Measurements from ENCODE around the gene LGMN. TPM values are rescaled to one million over a fixed set of nuclear protein-coding genes. Genes with fewer than 3 reads are reported as not detected.

LGMN gene
- polyA plus RNA-seq, 1 experiment = 112 TPM

GRCh38 chr14:92740440-92740839, 8.0 kb downstream of the LGMN start:
- TF ChIP-seq, protein P1, sequence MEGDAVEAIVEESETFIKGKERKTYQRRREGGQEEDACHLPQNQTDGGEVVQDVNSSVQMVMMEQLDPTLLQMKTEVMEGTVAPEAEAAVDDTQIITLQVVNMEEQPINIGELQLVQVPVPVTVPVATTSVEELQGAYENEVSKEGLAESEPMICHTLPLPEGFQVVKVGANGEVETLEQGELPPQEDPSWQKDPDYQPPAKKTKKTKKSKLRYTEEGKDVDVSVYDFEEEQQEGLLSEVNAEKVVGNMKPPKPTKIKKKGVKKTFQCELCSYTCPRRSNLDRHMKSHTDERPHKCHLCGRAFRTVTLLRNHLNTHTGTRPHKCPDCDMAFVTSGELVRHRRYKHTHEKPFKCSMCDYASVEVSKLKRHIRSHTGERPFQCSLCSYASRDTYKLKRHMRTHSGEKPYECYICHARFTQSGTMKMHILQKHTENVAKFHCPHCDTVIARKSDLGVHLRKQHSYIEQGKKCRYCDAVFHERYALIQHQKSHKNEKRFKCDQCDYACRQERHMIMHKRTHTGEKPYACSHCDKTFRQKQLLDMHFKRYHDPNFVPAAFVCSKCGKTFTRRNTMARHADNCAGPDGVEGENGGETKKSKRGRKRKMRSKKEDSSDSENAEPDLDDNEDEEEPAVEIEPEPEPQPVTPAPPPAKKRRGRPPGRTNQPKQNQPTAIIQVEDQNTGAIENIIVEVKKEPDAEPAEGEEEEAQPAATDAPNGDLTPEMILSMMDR (IDR thresholded peaks at IDR 0.05; ENCODE audit: insufficient read depth, low read depth, low read length) = no peak
- POLR2A ChIA-PET = no interaction called here
- Histone ChIP-seq H3K36me3 (ENCODE audit: control insufficient read depth, insufficient read depth, low read length) (peaks cover 1% of the 10 kb centered on the region; the same call in 1 of the 2 replicates), H3K27me3 (ENCODE audit: control insufficient read depth, insufficient read depth, low read length) (no peaks in the 10 kb centered on the region), H3K4me3 (ENCODE audit: low read depth, low read length) (no peak overlapping the region)
- CTCF ChIA-PET = interaction anchor here (0.9 kb wide), 1 partner anchor 15 kb away, joined by 3 read pairs; no protein-coding TSS in a partner anchor
- no peak for DNase-seq (ENCODE audit: low read depth)

GRCh38 chr14:92737619-92738188, 10.7 kb downstream of the LGMN start:
- H3K27me3 ChIP-seq (ENCODE audit: control insufficient read depth, insufficient read depth, low read length) = no peaks in the 10 kb centered on the region
- CTCF ChIA-PET = no interaction called here
- TF ChIP-seq, protein P1 (IDR thresholded peaks at IDR 0.05; ENCODE audit: insufficient read depth, low read depth, low read length) = no peak
- H3K36me3 ChIP-seq (ENCODE audit: control insufficient read depth, insufficient read depth, low read length) = peaks cover 1% of the 10 kb centered on the region; the same call in 1 of the 2 replicates
- no peak overlapping the region for H3K4me3 ChIP-seq (ENCODE audit: low read depth, low read length)
- DNase-seq (ENCODE audit: low read depth) = no peak
- POLR2A ChIA-PET = no interaction called here

GRCh38 chr14:92737206-92737605, 11.2 kb downstream of the LGMN start:
- POLR2A ChIA-PET = no interaction called here
- TF ChIP-seq, protein P1 (IDR thresholded peaks at IDR 0.05; ENCODE audit: insufficient read depth, low read depth, low read length) = no peak

GRCh38 chr14:92735344-92735743, 13.1 kb downstream of the LGMN start:
- TF ChIP-seq, protein P1 (IDR thresholded peaks at IDR 0.05; ENCODE audit: insufficient read depth, low read depth, low read length) = no peak
- CTCF ChIA-PET = interaction anchor here (0.9 to 1.4 kb wide), 2 partner anchors 13 to 16 kb away, joined by 3 read pairs; partner anchors contain the start of gene LGMN
- H3K4me3 ChIP-seq (ENCODE audit: low read depth, low read length) = no peak overlapping the region
- DNase-seq (ENCODE audit: low read depth) = no peak
- peaks cover 3% of the 10 kb centered on the region; the same call in 1 of the 2 replicates for H3K36me3 ChIP-seq (ENCODE audit: control insufficient read depth, insufficient read depth, low read length)
- H3K27me3 ChIP-seq (ENCODE audit: control insufficient read depth, insufficient read depth, low read length) = no peaks in the 10 kb centered on the region
- POLR2A ChIA-PET = no interaction called here

More at GRCh38 chr14:92737206-92737605, 11.2 kb downstream of the LGMN start:
- CTCF ChIA-PET = interaction anchor here (0.9 kb wide), 1 partner anchor 11 kb away, joined by 4 read pairs; no protein-coding TSS in a partner anchor
- H3K27me3 ChIP-seq (ENCODE audit: control insufficient read depth, insufficient read depth, low read length) = no peaks in the 10 kb centered on the region
- H3K36me3 ChIP-seq (ENCODE audit: control insufficient read depth, insufficient read depth, low read length) = peaks cover 1% of the 10 kb centered on the region; the same call in 1 of the 2 replicates
- H3K4me3 ChIP-seq (ENCODE audit: low read depth, low read length) = no peak overlapping the region
- no peak for DNase-seq (ENCODE audit: low read depth)

DNA sequence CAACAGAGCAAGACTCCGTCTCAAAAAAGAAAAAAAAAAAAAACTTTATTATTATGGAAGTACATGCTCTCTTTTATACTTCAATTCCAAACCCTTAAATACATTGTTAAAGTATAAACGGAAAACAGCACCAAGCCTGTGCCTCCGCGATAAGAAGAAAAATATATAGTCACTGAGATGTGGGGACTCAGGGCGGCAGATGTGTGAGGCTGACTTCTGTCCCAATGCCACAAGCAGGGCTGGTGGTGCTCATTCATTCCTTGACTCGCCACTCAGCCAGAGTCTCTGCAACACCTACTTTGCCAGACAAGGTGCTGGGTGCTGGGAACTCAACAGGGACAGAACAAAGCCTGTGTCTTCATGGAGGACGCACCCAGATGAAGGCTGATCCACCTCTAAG, 13.8 kb downstream of the LGMN start:
- POLR2A ChIA-PET = no interaction called here
- TF ChIP-seq, protein P1 (IDR thresholded peaks at IDR 0.05; ENCODE audit: insufficient read depth, low read depth, low read length) = no peak
- CTCF ChIA-PET = interaction anchor here (1.4 kb wide), 1 partner anchor 13 kb away, joined by 3 read pairs; the partner anchor contains the start of gene LGMN
- Histone ChIP-seq H3K27me3 (ENCODE audit: control insufficient read depth, insufficient read depth, low read length) (no peaks in the 10 kb centered on the region), H3K4me3 (ENCODE audit: low read depth, low read length) (no peak overlapping the region), H3K36me3 (ENCODE audit: control insufficient read depth, insufficient read depth, low read length) (peaks cover 3% of the 10 kb centered on the region; the same call in 1 of the 2 replicates)
- no peak for DNase-seq (ENCODE audit: low read depth)
